GM19467 (cell line): ENCODE measurements around the gene CHRM4.

Source experiments
- ATAC-seq: cut with Tn5 transposase; IDR thresholded peaks from one replicate; pipeline ENCODE4 v1.9.1; 2021; ENCODE audit warnings: mild to moderate bottlenecking, moderate library complexity; ENCODE audit not compliant: unreplicated experiment

Gene CHRM4

GRCh38 chr11:46391578-46392420 is at the start of gene CHRM4:
Gene CHRM4, minus strand, starts transcription at chr11:46391776. Its CDS starts 5,219 bp downstream, at chr11:46386557.
- no peak for ATAC-seq

- ATAC-seq: no peak
These were observed 46.6 kb upstream of the CHRM4 start for GRCh38 chr11:46438211-46438610.

- ATAC-seq: no peak
These were observed 45.6 kb upstream of the CHRM4 start for GRCh38 chr11:46437122-46437689.

- no peak for ATAC-seq
These were observed 44.5 kb upstream of the CHRM4 start for GRCh38 chr11:46436113-46436512.

- ATAC-seq: no peak
These were observed 44.1 kb upstream of the CHRM4 start for GRCh38 chr11:46435679-46436078.

GRCh38 chr11:46431211-46431610 is 39.6 kb upstream of the CHRM4 start:
- ATAC-seq: no peak

GRCh38 chr11:46429717-46430116 is 38.1 kb upstream of the CHRM4 start:
- no peak for ATAC-seq

GRCh38 chr11:46427364-46427763 is 35.8 kb upstream of the CHRM4 start:
- ATAC-seq: no peak

GRCh38 chr11:46426233-46426991 is 34.8 kb upstream of the CHRM4 start:
- ATAC-seq: no peak

- ATAC-seq: no peak
These were observed 31.0 kb upstream of the CHRM4 start for GRCh38 chr11:46422588-46422987.

GRCh38 chr11:46421257-46421880 is 29.8 kb upstream of the CHRM4 start:
- no peak for ATAC-seq

- no peak for ATAC-seq
These were observed 28.9 kb upstream of the CHRM4 start for GRCh38 chr11:46420513-46420912.

- no peak for ATAC-seq
These were observed 27.2 kb upstream of the CHRM4 start for GRCh38 chr11:46418751-46419150.

- ATAC-seq: no peak
These were observed 26.1 kb upstream of the CHRM4 start for GRCh38 chr11:46417711-46418110.

- no peak for ATAC-seq
These were observed 23.3 kb upstream of the CHRM4 start for GRCh38 chr11:46414879-46415278.

GRCh38 chr11:46414466-46414796 is 22.9 kb upstream of the CHRM4 start:
- ATAC-seq: no peak

GRCh38 chr11:46413760-46414465 is 22.3 kb upstream of the CHRM4 start:
- no peak for ATAC-seq

- no peak for ATAC-seq
These were observed 18.4 kb upstream of the CHRM4 start for GRCh38 chr11:46410021-46410420.

- no peak for ATAC-seq
These were observed 16.9 kb upstream of the CHRM4 start for GRCh38 chr11:46408407-46408986.

- no peak for ATAC-seq
These were observed 16.1 kb upstream of the CHRM4 start for GRCh38 chr11:46407635-46408034.
